GM19468 (cell line): ENCODE results near the gene CKAP5.

Source experiments
- ATAC-seq: cut with Tn5 transposase; IDR thresholded peaks from one replicate; pipeline ENCODE4 v1.9.1; 2021; ENCODE audit warnings: mild to moderate bottlenecking, moderate library complexity, moderate number of reproducible peaks; ENCODE audit not compliant: unreplicated experiment; ENCODE audit errors: extremely low read depth

The CKAP5 gene

GRCh38 chr11:46845740-46846509 is at the start of gene CKAP5:
Gene CKAP5 (minus strand): TSS chr11:46846280. CDS start chr11:46821231, 25,049 bp downstream.
- peak; percentile 88 for ATAC-seq

GRCh38 chr11:46895821-46896220 is 49.7 kb upstream of the CKAP5 start:
- no peak for ATAC-seq

GRCh38 chr11:46894961-46895360 is 48.9 kb upstream of the CKAP5 start:
- no peak for ATAC-seq

GRCh38 chr11:46894506-46894905 is 48.4 kb upstream of the CKAP5 start:
- ATAC-seq = no peak

GRCh38 chr11:46892838-46893237 is 46.8 kb upstream of the CKAP5 start:
- ATAC-seq = no peak

- ATAC-seq = no peak
These were observed 46.0 kb upstream of the CKAP5 start for GRCh38 chr11:46892109-46892508.

- no peak for ATAC-seq
These were observed 44.6 kb upstream of the CKAP5 start for GRCh38 chr11:46890665-46891064.

- ATAC-seq = no peak
These were observed 43.8 kb upstream of the CKAP5 start for GRCh38 chr11:46889689-46890475.

- ATAC-seq = no peak
These were observed 43.2 kb upstream of the CKAP5 start for GRCh38 chr11:46889251-46889650.

- no peak for ATAC-seq
These were observed 42.6 kb upstream of the CKAP5 start for GRCh38 chr11:46888636-46889035.

- ATAC-seq = no peak
These were observed 40.1 kb upstream of the CKAP5 start for GRCh38 chr11:46886211-46886610.

- no peak for ATAC-seq
These were observed 33.0 kb upstream of the CKAP5 start for GRCh38 chr11:46879056-46879585.

GRCh38 chr11:46877580-46877979 is 31.5 kb upstream of the CKAP5 start:
- no peak for ATAC-seq

GRCh38 chr11:46876471-46876870 is 30.4 kb upstream of the CKAP5 start:
- no peak for ATAC-seq

GRCh38 chr11:46874586-46874985 is 28.5 kb upstream of the CKAP5 start:
- no peak for ATAC-seq

- no peak for ATAC-seq
These were observed 22.8 kb upstream of the CKAP5 start for GRCh38 chr11:46868912-46869311.

- ATAC-seq = no peak
These were observed 19.3 kb upstream of the CKAP5 start for GRCh38 chr11:46865340-46865739.

GRCh38 chr11:46860218-46860617 is 14.1 kb upstream of the CKAP5 start:
- no peak for ATAC-seq

GRCh38 chr11:46858920-46859546 is 13.0 kb upstream of the CKAP5 start:
- no peak for ATAC-seq

GRCh38 chr11:46857666-46858065 is 11.6 kb upstream of the CKAP5 start:
- ATAC-seq = no peak
